ENCODE measurements around the gene GSDMA. TPM values are rescaled to one million over a fixed set of nuclear protein-coding genes. Genes with fewer than 3 reads are reported as not detected.

Gene GSDMA, protein sequence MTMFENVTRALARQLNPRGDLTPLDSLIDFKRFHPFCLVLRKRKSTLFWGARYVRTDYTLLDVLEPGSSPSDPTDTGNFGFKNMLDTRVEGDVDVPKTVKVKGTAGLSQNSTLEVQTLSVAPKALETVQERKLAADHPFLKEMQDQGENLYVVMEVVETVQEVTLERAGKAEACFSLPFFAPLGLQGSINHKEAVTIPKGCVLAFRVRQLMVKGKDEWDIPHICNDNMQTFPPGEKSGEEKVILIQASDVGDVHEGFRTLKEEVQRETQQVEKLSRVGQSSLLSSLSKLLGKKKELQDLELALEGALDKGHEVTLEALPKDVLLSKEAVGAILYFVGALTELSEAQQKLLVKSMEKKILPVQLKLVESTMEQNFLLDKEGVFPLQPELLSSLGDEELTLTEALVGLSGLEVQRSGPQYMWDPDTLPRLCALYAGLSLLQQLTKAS
- not detected for total RNA-seq (ENCODE audit: unreplicated experiment)
- long read RNA-seq, partial matches to known transcripts = 1 of 1 reads
- long read RNA-seq, other reads (novel, unspliced or antisense) = 0 of 1 reads

DNA sequence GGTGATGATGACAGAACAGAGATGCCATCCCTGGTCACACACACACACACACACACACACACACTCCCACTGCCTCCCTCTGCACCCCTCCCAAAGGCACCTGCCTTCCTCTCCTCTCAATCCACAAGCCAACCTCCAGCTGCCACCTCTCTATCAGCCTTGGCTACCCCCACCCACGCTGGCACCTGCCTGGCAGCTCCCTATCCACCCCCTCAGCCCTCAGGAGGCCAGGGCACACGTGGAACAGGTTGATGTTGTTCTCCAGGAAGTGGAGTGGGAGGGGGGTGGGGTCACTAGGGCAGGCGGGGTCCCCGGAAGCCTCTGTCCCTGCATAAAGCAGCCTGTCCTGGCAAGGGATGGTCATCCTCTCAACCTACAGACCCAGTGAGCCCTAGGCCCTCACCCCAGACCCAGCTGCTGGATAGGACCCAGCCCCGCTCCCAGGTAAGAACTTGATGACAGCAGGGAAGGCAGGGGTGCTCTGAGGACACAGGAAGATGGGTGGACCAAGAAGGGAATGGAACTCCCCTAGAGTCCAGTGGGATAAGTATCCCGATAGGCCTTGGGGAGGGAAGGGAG is at the start of gene GSDMA:
Gene GSDMA (plus strand): TSS at position 363 of the 579 bp plus-strand sequence. CDS start 2,684 bp downstream, outside the sequence.
- TF ChIP-seq, protein P1, sequence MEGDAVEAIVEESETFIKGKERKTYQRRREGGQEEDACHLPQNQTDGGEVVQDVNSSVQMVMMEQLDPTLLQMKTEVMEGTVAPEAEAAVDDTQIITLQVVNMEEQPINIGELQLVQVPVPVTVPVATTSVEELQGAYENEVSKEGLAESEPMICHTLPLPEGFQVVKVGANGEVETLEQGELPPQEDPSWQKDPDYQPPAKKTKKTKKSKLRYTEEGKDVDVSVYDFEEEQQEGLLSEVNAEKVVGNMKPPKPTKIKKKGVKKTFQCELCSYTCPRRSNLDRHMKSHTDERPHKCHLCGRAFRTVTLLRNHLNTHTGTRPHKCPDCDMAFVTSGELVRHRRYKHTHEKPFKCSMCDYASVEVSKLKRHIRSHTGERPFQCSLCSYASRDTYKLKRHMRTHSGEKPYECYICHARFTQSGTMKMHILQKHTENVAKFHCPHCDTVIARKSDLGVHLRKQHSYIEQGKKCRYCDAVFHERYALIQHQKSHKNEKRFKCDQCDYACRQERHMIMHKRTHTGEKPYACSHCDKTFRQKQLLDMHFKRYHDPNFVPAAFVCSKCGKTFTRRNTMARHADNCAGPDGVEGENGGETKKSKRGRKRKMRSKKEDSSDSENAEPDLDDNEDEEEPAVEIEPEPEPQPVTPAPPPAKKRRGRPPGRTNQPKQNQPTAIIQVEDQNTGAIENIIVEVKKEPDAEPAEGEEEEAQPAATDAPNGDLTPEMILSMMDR (IDR thresholded peaks at IDR 0.05; ENCODE audit: unreplicated experiment) = no peak
- Mint-ChIP-seq H3K4me1 (ENCODE audit: unreplicated experiment) (peaks cover 12% of the 10 kb centered on the region), H3K27ac (ENCODE audit: unreplicated experiment) (no peak within 1 kb of the TSS), H3K9me3 (ENCODE audit: unreplicated experiment) (no peaks in the 10 kb centered on the region), H3K36me3 (ENCODE audit: low read depth, unreplicated experiment) (peaks cover 4% of the 10 kb centered on the region), H3K27me3 (ENCODE audit: unreplicated experiment) (peaks cover 14% of the 10 kb centered on the region), H3K4me3 (ENCODE audit: unreplicated experiment) (no peak within 1 kb of the TSS)
- no peak for DNase-seq (ENCODE audit: low spot score)

DNA sequence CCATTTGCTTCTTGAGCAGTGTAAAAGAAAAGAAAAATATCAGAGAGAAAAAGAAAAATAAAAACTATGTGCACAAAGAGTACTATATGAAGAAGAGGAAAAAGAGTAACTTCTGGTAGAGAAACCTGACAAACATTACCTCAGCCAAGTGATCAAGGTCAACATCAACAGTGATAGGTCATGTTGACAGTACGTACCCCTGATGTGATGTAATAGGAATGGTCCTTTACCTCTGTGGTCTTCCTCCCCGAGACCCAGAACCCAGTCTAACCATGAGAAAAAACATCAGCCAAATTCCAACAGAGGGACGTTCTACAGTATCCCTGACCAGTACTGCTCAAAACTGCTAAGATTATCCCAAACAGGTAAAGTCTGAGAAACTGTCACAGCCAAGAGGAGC is 48.8 kb upstream of the GSDMA start:
- H3K9me3 Mint-ChIP-seq (ENCODE audit: unreplicated experiment) = no peaks in the 10 kb centered on the region
- peaks cover 3% of the 10 kb centered on the region for H3K4me1 Mint-ChIP-seq (ENCODE audit: unreplicated experiment)

DNA sequence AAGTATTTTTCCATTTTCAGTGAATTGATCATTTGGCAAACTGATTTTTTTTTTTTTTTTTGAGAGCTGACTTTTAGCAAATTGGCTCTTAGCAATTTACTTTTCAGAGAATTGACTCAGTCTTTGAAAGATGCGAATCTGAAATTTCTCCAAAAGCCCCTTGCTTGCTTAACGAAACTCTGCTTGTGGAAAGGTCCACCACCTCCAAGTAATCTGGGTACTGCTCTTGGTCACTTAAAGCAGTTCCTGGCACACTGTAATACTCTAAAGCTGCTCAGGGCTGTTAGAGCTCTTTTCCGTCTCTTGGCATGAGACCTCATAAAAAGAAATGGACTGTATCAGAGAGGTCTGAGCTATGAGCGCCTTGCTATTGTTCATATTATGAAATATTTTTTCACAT is 47.2 kb upstream of the GSDMA start:
- peaks cover 5% of the 10 kb centered on the region for H3K36me3 Mint-ChIP-seq (ENCODE audit: low read depth, unreplicated experiment)
- H3K27ac Mint-ChIP-seq (ENCODE audit: unreplicated experiment) = no peak overlapping the region
- DNase-seq (ENCODE audit: low spot score) = no peak
- TF ChIP-seq, protein P1 (IDR thresholded peaks at IDR 0.05; ENCODE audit: unreplicated experiment) = no peak
- H3K4me3 Mint-ChIP-seq (ENCODE audit: unreplicated experiment) = no peak overlapping the region
- peaks cover 3% of the 10 kb centered on the region for H3K4me1 Mint-ChIP-seq (ENCODE audit: unreplicated experiment)
- no peaks in the 10 kb centered on the region for H3K9me3 Mint-ChIP-seq (ENCODE audit: unreplicated experiment)
- H3K27me3 Mint-ChIP-seq (ENCODE audit: unreplicated experiment) = peaks cover 2% of the 10 kb centered on the region

More for the DNA sequence above, 48.8 kb upstream of the GSDMA start:
- DNase-seq (ENCODE audit: low spot score) = no peak
- TF ChIP-seq, protein P1 (IDR thresholded peaks at IDR 0.05; ENCODE audit: unreplicated experiment) = no peak
- H3K36me3 Mint-ChIP-seq (ENCODE audit: low read depth, unreplicated experiment) = peaks cover 5% of the 10 kb centered on the region
- H3K27me3 Mint-ChIP-seq (ENCODE audit: unreplicated experiment) = no peaks in the 10 kb centered on the region
- no peak overlapping the region for H3K27ac Mint-ChIP-seq (ENCODE audit: unreplicated experiment)
- H3K4me3 Mint-ChIP-seq (ENCODE audit: unreplicated experiment) = no peak overlapping the region

DNA sequence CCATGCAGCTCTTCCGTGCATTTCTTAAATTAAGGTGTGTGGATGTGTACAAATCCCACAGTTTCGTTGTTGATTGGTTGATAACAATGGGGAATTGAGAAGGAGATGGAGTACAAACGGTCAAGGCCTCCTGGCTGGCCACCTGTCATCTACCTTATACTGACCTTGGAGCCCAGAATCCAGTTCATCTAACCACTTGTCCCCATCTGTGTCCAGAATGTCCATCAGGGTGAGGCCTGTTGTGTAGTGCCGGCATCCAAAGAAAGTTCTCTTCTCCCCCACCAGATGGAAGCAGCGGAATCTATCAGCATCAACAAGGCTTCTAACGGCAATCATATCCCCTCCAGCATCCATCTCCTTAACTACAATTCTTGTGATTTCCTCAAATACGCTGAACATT is 45.9 kb upstream of the GSDMA start:
- no peak for DNase-seq (ENCODE audit: low spot score)
- Mint-ChIP-seq H3K4me3 (ENCODE audit: unreplicated experiment) (no peak overlapping the region), H3K36me3 (ENCODE audit: low read depth, unreplicated experiment) (peaks cover 2% of the 10 kb centered on the region), H3K4me1 (ENCODE audit: unreplicated experiment) (peaks cover 3% of the 10 kb centered on the region), H3K27ac (ENCODE audit: unreplicated experiment) (no peak overlapping the region), H3K9me3 (ENCODE audit: unreplicated experiment) (no peaks in the 10 kb centered on the region), H3K27me3 (ENCODE audit: unreplicated experiment) (peaks cover 2% of the 10 kb centered on the region)
- TF ChIP-seq, protein P1 (IDR thresholded peaks at IDR 0.05; ENCODE audit: unreplicated experiment) = no peak
